UCSD-AML1 (cell line): ENCODE data around the gene DOK6.
"Not testable (repeated sequence)": the region's sequence is repeated elsewhere in the genome, so short reads cannot be mapped to it uniquely, and the experiment has no call there.

Experiments used
- DNase-seq: peaks from one replicate; lab custom pipeline; 2025; ENCODE audit not compliant: unreplicated experiment; lab: John Stamatoyannopoulos, UW

DOK6 gene

DNA sequence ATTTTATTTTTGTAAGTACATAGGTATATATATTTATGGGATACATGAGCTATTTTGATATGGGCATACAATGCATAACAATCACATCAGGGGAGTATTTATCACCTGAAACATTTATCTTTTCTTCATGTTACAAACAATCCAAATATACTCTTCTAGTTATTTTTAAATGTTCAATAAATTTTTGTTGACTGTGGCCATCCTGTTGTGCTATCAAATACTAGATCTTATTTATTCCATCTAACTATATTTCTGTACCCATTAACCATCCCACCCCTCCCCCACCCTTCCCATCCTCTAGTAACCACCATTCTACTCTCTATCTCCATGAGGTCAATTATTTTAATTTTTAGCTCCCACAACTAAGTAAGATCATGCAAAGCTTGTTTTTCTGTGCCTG, 390.0 kb downstream of the DOK6 start:
- DNase-seq = no peak

DNA sequence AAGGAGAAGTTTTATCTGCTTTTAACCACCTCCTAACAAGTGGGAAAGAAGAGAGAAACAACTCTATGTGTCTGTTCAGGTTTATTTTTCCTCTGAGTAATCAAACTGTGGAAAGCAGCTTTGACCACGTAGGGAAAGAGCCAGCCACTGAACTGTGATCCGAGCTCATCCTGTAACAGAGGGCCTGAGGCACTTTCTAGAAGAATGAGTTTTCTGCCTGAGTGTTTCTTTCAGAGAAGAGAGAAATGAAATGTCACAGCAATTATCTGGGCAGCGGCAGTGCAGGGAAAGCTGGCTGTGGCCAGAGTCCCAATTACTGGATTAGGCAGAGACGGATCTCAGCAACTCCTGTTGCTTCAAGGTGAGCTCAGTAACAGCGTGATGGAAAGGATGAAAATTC, 395.1 kb downstream of the DOK6 start:
- DNase-seq = no peak

DNA sequence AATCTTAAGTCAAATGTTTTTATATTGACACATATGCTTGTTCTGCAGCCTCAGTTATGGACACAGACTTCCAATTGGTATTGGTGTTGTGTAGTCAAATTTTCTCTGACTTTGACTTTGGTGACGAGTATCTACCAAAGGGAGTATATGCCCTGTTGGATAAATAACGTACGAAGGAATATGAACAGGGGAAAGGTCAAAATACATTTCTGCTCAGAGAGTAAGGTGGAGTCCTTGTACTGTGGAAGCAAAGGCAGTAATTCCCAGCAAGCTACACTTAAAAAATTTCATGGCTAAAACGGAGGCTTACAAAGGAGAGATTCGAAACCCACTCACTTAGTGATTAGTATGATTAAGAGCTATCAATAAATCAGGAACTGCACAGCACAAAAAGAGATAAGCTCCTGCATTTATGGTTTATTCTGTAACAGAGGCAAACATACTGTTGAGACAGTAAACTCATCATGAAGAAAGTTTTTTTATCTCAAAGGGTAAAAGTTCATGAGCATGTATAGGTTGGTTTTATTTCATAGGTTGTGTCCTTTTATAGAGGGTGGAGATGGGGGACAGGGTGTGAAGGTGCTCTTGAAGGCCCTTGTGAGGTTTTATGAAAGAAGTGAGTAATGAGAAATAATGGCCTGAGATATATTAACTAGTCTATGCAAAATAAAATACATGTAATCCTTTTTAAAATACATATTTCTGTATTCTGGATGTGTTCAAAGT, 404.3 kb downstream of the DOK6 start:
- no peak for DNase-seq

GRCh38 chr18:69808399-69808798, 407.7 kb downstream of the DOK6 start:
- DNase-seq = no peak

DNA sequence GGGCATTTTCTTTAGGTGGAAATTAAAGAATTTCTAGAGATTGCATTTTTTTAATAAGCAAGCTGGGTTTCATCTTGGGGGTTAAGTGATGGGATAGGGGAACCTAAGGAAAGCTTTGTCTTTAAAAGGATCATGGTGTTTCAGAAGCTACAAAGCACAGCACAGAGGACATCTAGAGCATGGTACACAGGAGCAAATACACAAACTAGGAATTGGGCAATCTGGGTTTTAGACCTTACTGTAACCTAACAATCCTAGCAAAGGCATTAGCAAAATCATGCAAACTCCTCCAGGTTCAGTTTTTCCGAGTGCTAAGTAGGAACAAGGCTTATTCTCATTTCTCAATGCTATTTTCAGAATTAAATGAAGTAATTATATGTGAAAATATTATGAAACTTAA, 412.9 kb downstream of the DOK6 start:
- DNase-seq = no peak

DNA sequence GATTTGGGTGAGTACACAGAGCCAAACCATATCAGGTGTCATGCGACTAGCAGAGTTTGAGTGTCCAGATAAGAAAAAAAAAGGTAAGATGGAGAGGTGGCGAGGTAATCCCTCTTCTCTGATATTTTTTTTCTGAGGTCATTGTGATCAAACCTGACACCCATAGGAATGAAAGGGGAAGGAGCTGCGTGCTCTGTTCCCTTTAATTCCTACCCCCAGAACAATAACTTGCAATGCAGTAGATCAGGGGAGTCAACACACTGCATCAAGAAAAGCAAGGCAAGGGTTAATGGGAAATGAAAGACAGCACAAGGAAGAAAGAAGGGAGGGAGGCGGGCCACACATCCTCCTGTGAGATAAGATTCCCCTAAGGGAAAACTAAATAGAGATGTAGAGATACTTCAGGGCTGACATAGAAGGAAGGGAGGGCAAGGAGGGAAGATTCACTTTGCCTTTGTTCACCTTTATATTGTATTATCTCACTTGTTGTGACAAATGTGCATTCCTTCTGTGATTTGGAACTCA, 414.2 kb downstream of the DOK6 start:
- DNase-seq = no peak

- no peak for DNase-seq
These were observed 416.8 kb downstream of the DOK6 start for GRCh38 chr18:69817335-69817940.

DNA sequence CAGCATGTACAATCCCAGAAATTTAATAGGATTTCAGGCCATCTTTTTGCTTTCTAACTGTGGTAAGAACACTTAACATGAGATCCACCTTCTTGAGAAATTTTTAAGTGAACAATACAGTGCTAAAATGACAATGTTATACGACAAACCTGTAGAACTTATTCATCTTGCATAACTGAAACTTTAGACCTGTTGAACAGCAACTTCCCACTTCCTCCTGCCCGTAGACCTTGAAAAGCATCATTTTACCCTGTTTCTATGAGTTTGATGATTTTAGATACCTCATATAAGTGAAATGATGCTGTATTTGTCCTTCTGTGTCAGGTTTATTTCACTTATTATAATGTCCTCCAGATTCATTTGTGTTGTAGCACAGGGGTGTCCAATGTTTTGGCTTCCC, 418.8 kb downstream of the DOK6 start:
- no peak for DNase-seq

DNA sequence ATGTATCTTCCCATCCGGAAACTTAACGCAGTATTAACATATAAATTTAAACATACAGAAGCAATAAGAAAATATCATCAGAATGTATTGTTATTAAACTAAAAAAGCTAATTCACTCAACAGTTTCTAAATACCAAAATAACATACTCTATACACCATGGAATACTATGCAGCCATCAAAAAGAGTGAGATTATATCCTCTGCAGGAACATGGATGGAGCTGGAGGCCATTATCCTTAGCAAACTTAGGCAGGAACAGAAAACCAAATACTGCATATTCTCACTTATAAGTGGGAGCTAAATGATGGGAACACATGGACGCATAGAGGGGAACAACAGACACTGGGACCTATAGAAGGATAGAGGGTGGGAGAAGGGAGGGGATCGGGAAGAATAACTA, 419.9 kb downstream of the DOK6 start:
- no peak for DNase-seq

GRCh38 chr18:69830189-69830588, 429.5 kb downstream of the DOK6 start:
- DNase-seq = no peak

DNA sequence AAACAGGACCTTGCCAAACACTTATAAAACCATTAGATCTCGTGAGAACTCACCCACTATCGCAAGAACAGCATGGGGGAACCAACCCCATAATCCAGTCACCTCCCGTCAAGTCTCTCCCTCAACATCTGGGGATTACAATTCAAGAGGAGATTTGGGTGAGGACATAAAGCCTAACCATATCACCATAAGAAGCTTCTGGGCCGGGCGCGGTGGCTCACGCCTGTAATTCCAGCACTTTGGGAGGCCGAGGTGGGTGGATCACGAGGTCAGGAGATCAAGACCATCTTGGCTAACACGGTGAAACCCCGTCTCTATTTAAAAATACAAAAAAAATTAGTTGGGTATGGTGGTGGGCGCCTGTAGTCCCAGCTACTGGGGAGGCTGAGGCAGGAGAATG, 434.3 kb downstream of the DOK6 start:
- DNase-seq = not testable (repeated sequence)

DNA sequence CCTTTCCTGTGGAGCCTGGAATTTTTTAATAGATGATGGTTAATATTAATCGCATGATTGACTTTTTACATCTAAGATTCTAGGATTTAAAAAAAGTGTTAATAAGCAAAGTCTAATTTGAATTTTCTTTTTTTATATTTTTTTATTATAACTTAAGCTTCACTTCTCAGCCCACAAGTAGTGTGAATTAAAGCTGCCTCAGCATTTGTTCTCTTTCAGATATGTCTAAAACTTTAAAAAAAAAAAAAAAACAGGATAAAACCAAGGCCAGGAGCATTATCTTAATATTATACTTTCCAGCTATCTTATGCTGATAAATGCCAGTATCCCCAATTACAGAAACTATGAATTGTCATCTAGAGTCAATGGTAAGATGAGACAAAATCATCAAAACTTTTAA, 437.3 kb downstream of the DOK6 start:
- no peak for DNase-seq

GRCh38 chr18:69838620-69839411, 438.1 kb downstream of the DOK6 start:
- no peak for DNase-seq

DNA sequence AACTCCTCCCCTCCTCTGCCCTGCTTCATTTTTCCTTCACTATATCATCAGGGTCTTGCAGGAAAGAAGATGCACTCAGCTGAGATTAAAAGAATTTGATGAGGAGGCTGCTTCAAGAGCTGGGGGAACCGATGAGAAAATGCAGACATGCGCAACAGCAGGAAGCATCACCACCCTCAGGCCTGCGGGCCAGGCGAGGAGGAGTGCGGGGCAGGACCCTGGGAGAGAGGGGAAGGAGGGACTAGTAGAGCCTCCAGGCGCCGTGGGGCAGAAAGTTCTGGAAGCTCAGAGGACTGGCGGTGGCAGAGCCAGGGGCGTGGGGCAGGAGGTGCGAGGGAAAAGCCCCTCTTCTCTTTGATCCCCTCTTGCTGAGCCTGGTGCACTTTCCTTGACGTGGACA, 438.8 kb downstream of the DOK6 start:
- DNase-seq = no peak

- DNase-seq = no peak
These were observed 439.3 kb downstream of the DOK6 start for GRCh38 chr18:69840001-69840400.

GRCh38 chr18:69840445-69840844, 439.8 kb downstream of the DOK6 start:
- no peak for DNase-seq

DNA sequence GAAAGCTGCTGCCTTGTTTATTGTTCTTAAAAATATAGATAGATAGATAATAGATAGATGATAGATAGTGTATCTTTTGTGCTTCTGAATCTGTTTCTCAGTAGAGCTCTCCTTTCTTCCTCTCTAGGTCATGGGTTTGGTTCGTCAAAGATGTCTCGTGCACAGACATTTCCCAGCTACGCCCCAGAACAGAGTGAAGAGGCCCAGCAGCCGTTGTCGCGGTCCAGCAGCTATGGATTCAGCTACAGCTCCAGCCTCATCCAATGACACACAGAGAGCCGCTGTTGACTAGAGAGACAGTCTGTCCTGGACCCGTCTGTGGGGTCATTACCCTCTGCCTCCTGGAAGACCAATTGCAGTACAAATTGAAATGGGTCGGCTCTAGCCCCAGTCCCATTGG, 440.4 kb downstream of the DOK6 start:
- DNase-seq = no peak

DNA sequence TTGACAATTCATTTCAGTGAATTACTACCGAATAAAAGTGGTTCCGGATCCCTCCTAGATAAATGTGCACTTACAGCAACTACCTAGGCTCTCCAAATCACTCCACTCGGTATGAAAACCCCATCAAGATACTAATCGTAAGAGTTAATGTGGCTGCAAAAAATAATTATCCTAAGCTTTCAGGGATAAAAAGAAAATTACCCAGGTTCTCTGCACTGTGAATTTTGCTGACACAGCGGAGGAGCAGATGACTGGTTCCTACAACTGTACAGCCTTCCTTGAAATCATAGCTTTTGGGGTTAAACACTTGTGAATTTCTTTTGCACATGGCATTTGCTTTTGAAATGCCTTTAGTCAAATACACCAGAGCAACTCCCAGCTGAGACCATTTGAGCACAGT, 442.3 kb downstream of the DOK6 start:
- DNase-seq = no peak

GRCh38 chr18:69844656-69845055, 444.0 kb downstream of the DOK6 start:
- DNase-seq = no peak

- DNase-seq = no peak
These were observed 445.2 kb downstream of the DOK6 start for GRCh38 chr18:69845593-69846506.

GRCh38 chr18:69853051-69853450, 452.4 kb downstream of the DOK6 start:
- DNase-seq = no peak
